HCT116 (cell line): ENCODE data around the gene PLA2G5.

Source experiments
- ATF3 ChIP-seq: IDR thresholded peaks from 2 replicates; pipeline ENCODE4 v1.6.1; 2012
- CEBPB ChIP-seq: IDR thresholded peaks from 2 replicates; pipeline ENCODE4 v1.6.1; 2012; ENCODE audit warnings: low read depth
- CTCF ChIP-seq, 3 experiments: fragments of 200-600 bp in 1 of 3; sonication (generic) in 1 of 3; IDR thresholded peaks in 2 of 3; conservative IDR thresholded peaks in 1 of 3; 2 replicates each; pipeline ENCODE4 v1.5.1; 2012 to 2017; ENCODE audit warnings: low read depth in 2 of 3, low read length in 2 of 3, antibody characterized with exemption in 1 of 3, borderline replicate concordance in 1 of 3, control low read depth in 1 of 3, mild to moderate bottlenecking in 1 of 3, mixed read lengths in 1 of 3, mixed run types in 1 of 3, moderate library complexity in 1 of 3; ENCODE audit not compliant: insufficient read depth in 1 of 3
- EGR1 ChIP-seq: IDR thresholded peaks from 2 replicates; pipeline ENCODE4 v1.6.1; 2012; ENCODE audit warnings: low read depth
- EZH2 ChIP-seq: fragments of 200-600 bp; sonication (generic); IDR thresholded peaks from 2 replicates; pipeline ENCODE4 v1.6.1; 2017; ENCODE audit warnings: antibody characterized with exemption, mixed run types
- EZH2phosphoT487 ChIP-seq: fragments of 200-600 bp; IDR thresholded peaks from 2 replicates; pipeline ENCODE4 v1.6.1; 2018; ENCODE audit warnings: antibody characterized with exemption, borderline replicate concordance
- POLR2A ChIP-seq: IDR thresholded peaks from 2 replicates; pipeline ENCODE4 v1.7.0; 2011; ENCODE audit warnings: borderline replicate concordance; ENCODE audit not compliant: insufficient read depth, insufficient read length; ENCODE audit errors: extremely low read depth
- POLR2AphosphoS5 ChIP-seq: IDR thresholded peaks from 2 replicates; pipeline ENCODE4 v1.6.1; 2011; ENCODE audit warnings: mild to moderate bottlenecking, low read depth, low read length, moderate library complexity
- RAD21 ChIP-seq: IDR thresholded peaks from 2 replicates; pipeline ENCODE4 v1.6.1; 2012; ENCODE audit warnings: low read depth, mild to moderate bottlenecking
- REST ChIP-seq: IDR thresholded peaks from 2 replicates; pipeline ENCODE4 v1.6.1; 2012; ENCODE audit warnings: low read depth
- TCF7L2 ChIP-seq: IDR thresholded peaks from 2 replicates; pipeline ENCODE4 v1.7.0; 2011; ENCODE audit warnings: borderline replicate concordance, inconsistent platforms; ENCODE audit not compliant: insufficient read depth, insufficient read length; ENCODE audit errors: extremely low read depth
- YY1 ChIP-seq: IDR thresholded peaks from 2 replicates; pipeline ENCODE4 v1.6.1; 2011; ENCODE audit warnings: low read length, low read depth, moderate library complexity, mild to moderate bottlenecking; ENCODE audit not compliant: insufficient replicate concordance; ENCODE audit errors: extremely low read depth
- ZFX ChIP-seq: fragments of 450-650 bp; IDR thresholded peaks from 2 replicates; pipeline ENCODE4 v1.6.1; 2017

DNA sequence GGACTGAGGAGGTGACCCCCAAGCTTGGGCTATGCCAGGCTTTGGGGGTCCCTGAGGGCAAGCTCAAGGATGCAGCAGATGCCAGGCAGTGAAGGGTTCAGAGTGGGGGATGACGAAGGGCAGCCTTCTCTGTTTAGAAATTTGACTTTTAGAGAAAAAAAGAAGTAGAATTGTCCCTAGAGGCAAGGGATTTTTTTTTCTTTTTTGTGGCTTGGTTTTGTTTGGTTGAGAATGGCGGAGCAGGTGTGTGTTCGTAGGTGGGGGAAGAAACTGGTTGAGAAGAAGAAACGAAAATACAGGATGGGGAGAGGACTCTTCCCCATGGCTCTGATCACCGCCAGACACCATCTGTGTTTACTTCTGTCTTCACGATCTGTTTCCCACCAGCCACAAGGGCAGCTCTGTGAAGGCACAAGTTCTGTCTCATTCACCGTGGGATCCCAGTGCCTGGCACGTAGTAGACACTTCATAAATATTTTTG lies 8.2 kb downstream of the PLA2G5 start:
- TF ChIP-seq TCF7L2 (no peak), POLR2AphosphoS5 (no peak), YY1 (no peak), EGR1 (no peak), ATF3 (no peak), CTCF (IDR thresholded peaks at IDR 0.05 in 2 of 3, conservative IDR thresholded peaks at IDR 0.05 in 1 of 3; ENCODE audit: borderline replicate concordance in 1 of 3, insufficient read depth in 1 of 3, low read depth in 2 of 3, low read length in 2 of 3) (no peak), POLR2A (no peak), EZH2 (no peak), EZH2phosphoT487 (no peak), ZFX (no peak), REST (no peak), RAD21 (no peak), CEBPB (no peak)
